Left ventricle myocardium superior (tissue), 1 donor: Measurements from ENCODE around the gene CIB4. TPM values are rescaled to one million over a fixed set of nuclear protein-coding genes. Genes with fewer than 3 reads are reported as not detected.
"Not testable (repeated sequence)": the region's sequence is repeated elsewhere in the genome, so short reads cannot be mapped to it uniquely, and the experiment has no call there.

ENCODE experiments used
- ATAC-seq: fragments of 200-7000 bp; cut with Tn5 transposase; one replicate; pipeline ENCODE4 v1.9.1; 2020; ENCODE audit warnings: mild to moderate bottlenecking, moderate library complexity
- DNase-seq: peaks from one replicate; pipeline ENCODE4 v3.0.0-alpha.2; 2020
- intact Hi-C: fragments of 100-400 bp; cut with micrococcal nuclease; formaldehyde crosslinking; loops from one replicate; pipeline ENCODE4 v1.11.0; 2022
- total RNA-seq: library from RNA; stranded (reverse); fragmentation: NEBNext Ultra II Directional; extraction: Animal tissue kit (Norgen Biotek cat#: 25700); gene quantifications from one replicate; pipeline ENCODE4 v1.2.1, GENCODE V29; 2021
- donor health status: DM: no; HTN: yes; CAD: no; lungs with severe emphysema.

The CIB4 gene
- total RNA-seq, 1 donor from 2014 or later: not detected

DNA sequence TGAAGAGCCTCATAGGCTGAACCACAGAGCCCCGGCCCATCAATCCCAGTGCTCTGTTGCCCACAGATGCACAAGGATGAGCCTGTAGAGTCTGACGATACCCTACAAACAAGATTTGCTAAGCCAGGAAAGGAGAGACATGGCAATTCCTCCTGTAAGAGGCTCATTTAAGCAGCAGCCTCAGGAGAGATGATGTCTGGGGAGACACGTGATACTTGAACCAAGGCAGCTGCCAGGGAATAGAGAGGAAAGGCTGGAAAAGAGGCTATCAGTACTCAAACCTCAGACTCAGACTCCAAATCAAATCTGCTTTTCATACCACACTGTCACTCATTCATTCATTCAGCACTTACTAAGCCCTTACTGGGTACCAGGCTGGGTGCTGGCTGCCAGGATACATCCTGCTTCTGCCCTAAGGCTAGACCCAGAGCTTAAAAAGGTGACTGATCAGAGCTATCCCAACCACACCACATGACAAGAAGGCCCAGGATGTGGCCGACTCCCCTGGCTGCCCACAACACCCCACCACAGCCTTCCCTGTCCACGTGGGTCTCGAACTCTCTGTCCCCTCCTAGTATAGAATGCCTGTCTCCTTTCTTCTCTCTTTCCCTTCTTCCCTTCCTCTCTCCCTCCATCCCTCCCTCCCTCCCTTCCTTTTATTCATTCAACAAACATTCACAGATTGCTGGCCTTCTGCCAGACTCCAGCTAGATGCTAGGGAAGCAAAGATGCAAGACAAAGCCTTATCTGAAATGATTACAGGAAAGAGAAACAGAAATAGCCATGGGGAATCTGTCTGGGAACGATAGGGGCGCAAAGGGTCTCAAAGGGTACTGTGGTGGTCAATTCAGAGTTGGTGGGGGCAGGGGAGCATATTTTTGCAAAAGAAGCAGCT, 27.9 kb upstream of the CIB4 start:
- intact Hi-C loops: no loop called here
- DNase-seq (no peak), ATAC-seq (no peak)

DNA sequence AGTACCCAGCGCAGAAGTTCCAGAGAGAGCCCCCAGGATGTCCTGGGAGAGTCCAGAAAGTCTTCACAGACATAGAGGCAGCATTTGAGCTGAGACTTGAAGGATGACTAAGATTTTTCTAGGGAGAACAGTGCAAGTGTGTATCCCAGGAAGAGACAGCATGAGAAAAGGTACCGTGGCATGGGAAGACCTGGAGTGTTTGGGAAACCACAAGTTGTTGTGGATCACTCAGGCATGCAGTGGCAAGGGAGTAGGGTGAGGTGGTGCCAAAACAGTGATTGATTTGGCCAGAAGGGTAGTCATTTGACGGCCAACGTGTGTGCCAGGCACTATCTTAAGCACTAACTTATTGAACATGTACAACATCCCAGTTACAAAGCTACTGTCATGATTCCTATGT, 26.9 kb upstream of the CIB4 start:
- DNase-seq: no peak
- intact Hi-C loops: no loop called here
- no peak for ATAC-seq

DNA sequence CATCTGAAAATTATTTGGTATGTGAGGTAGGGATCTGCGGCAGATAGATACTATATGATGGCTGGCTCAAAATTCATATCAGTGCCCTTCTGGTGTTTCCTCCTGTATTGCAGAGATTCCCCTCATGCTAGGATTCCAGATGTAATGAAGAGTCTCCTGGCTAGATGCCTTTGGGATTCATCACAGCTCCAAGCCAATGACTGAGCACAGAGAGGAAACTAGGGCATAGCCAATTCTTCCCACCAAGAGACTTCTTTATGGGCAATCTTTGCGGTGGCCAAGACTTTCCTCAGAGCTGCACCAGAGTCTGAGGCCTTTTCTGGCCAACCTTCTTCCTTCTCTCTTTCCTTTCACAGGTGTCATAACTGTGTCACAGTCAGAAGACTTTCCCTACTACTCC, 25.5 kb upstream of the CIB4 start:
- ATAC-seq (no peak), DNase-seq (no peak)
- intact Hi-C loops: no loop called here

DNA sequence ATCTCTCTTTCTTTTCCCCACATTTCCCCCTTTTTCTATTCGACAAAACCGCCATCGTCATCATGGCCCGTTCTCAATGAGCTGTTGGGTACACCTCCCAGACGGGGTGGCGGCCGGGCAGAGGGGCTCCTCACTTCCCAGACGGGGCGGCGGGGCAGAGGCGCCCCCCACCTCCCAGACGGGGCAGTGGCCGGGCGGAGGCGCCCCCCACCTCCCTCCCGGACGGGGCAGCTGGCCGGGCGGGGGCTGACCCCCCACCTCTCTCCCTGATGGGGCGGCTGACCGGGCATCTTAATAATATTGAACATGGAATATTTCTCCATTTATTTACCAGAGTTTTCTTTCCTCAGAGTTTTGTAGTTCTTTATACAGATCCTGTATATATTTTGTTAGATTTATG, 24.1 kb upstream of the CIB4 start:
- DNase-seq, ATAC-seq, intact Hi-C loops: not testable (repeated sequence)

DNA sequence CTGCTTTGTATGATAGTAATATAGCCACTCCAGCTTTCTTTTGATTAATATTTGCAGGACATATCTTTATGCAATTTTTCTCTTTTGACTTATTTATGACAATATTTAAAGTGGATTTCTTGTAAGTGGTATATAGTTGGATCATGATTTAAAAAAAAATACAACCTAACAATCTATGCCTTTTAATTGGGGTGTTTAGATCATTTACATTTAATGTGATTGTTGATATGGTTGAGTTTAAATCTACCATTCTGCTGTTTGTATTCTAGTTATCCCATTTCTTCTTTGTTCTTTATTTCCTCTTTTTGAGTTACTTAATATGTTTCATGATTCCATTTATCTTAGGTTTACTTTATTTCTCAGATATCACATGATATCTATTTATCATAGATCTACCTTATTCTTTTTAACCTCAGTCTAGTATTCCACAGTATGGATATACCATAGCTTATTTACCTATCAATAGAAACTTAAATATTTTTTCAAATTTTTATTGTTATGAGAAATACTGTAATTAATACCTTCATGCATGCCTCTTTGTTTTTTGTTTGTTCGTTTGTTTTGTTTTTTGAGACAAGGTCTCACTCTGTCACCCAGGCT, 19.3 kb upstream of the CIB4 start:
- intact Hi-C loops: no loop called here
- ATAC-seq (no peak), DNase-seq (no peak)

DNA sequence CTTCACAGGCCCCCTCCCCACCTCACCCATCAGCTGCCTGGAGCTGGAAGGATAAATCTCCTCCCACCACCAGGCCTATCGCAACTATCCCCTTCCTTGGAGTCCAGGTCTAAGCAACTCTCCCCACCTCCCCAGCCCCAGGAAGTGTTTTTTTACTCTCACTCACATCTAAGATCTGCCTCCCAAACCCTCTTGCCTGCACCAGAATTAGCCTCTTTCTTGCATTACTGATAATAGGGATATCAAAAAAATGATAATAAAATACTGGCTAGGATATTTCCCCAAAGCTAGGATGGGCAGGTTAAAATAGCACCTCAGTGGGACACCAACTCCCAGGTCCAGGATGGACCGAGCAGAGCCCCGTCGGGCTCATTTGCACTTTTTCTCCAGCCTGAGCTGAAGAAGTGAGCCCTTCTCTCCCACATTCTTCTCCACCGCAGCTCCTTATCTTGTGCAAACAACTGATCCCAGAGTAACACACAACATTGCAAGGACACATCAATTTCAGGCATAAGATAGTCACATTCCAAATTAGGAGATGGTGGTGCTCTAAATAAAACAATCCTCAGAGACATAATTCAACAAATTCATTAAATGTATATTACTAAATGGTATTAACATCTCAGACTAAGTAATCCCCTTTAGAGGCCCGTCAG, 17.7 kb upstream of the CIB4 start:
- intact Hi-C loops: no loop called here
- ATAC-seq: no peak
- DNase-seq: no peak

DNA sequence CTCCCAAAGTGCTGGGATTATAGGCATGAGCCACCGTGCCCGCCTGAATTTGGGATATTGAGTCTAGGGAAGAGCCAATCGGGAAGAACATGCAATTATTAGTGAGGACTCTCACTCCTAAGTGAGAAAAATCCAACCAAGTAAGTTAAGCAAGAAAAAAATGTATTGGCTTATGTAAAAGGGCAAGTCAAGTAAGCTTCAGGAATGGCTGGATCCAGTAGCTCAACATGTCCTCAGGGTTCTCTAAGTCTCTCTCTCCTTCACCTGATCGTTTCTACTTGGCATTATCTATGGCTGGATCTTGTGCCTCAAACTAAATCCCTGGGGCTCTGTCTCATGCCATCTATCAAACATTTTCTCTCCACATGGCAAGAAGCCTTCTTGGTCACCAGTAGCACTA, 16.1 kb upstream of the CIB4 start:
- no peak for DNase-seq
- no peak for ATAC-seq
- intact Hi-C loops: no loop called here

DNA sequence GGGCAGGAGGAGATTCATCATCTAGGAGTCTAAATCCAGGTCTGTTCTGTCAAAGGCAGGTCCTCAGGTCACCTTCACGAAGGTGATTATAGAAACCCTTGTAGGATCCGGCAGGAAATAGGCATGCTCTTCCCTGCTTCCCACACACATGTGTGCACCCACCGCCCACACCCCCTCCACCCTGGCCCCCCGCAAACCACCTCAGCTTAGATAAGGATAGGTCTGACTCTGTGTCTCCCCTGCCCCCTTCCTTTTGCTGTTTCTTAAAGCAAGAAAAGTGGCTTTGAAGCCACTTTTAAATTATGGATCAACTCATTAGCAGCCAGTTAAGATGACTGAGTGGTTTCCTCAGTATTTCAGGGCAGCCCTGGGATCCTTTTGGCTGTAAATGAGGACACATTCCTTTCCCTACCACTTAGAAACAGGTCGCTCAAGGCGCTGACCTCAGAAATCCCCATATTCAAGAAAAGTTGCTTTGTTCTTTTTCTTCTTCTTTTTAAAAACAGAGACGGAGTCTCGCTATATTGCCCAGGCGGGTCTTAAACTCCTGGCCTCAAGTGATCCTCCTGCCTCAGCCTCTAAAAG, 14.5 kb upstream of the CIB4 start:
- ATAC-seq (no peak), DNase-seq (no peak)
- intact Hi-C loops: no loop called here

DNA sequence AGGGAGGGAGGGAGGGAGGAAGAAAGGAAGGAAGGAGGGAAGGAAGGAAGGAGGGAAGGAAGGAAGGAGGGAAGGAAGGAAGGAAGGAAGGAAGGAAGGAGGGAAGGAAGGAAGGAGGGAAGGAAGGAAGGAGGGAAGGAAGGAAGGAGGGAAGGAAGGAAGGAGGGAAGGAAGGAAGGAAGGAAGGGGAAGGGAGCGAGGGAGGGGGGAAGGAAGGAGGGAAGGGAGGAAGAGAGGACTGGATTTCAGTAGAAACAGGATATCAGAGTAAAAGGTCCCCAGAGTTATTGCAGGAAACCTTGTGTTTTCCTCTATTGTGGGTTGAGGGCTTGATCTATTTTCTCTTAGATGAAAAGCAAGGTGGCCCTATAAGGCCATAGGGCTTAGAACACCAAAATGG, 14.0 kb upstream of the CIB4 start:
- intact Hi-C loops, DNase-seq, ATAC-seq: not testable (repeated sequence)

DNA sequence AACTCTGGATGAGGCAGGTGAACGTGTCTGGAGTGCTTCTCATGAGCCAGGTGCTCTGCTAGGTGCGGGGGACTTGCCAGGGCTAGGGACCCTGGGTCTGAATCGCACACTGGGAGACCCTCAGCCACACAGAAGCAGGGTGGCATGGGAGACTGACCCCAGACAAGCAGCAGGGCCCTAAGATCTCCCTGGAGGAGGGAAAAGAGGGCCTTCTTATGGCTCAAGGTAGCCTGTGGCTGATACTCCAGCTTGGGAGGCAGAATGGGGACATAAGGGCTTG, 12.8 kb upstream of the CIB4 start:
- DNase-seq (no peak), ATAC-seq (no peak)
- intact Hi-C loops: no loop called here

DNA sequence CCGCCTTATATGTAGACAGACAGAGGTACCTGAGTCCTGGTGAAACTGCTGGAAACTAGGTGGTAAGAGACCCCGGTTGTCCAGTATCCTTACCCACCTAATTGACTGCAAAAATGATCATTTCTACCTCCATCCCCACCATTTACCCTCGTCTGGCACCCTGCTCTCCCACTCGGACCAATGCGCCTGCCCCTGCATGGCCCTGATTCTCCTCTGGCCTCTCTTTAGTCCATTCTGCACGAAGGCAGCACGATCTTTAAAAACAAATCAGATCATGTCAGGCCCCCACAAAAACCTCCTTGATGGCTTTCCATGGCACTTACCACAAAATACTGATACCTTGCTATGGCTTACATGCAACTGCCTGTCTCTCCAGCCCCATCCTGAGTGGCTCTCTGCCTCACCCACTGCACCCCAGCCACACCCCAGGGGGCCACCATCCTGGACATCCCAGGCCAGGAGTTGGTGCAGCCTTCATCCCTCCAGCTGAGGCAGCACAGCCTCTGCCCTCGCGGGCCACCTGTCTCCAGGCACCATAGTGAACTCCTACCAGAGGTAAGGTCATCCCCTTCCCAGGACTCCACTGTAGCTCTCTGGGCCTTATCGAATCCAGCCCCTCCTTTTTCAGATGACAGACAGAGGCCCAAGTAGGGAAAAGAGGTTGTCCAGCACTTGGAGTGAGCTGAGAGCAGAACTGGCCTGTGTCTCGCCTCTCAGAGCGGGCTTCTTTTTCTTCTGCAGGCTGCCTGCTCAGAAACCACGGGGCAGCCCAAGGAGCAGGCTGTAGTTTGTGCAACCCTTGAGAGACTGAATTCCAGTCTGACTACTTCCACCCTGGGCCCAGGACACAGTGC, 12.3 kb upstream of the CIB4 start:
- ATAC-seq (no peak), DNase-seq (no peak)
- intact Hi-C loops: no loop called here

DNA sequence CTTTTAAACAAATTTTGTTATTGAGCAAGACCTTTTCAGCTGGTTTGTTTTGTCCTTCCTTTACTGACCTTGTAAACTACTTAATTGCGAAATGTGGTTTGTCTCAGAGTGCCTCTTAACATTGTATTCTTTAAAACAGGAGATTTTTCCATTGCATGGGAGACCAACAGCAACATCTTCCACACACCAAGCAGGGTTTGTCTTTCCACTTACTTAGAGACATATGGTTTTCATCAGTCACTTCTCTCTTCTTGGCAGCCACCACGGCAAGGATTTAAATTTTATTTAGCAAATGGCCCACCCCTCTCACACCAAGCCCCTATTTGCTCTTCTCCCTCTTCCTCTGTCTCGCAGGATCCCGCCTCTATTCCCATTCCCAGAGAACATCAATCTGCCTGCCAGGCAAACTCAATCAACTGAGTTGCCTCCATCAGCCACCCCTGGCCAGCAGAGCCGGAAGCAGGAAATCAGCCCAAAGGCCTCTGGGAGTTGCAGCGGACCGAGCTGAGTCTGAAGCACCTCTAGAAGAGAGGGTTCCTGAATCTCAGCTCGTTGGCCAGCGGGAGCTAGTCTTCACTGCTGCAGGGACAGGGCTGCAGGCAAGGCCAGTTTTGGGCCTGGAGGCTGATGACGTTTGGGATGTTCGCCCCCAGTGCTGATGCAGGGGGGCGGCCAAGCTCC, 11.3 kb upstream of the CIB4 start:
- ATAC-seq (no peak), DNase-seq (no peak)
- intact Hi-C loops: no loop called here

DNA sequence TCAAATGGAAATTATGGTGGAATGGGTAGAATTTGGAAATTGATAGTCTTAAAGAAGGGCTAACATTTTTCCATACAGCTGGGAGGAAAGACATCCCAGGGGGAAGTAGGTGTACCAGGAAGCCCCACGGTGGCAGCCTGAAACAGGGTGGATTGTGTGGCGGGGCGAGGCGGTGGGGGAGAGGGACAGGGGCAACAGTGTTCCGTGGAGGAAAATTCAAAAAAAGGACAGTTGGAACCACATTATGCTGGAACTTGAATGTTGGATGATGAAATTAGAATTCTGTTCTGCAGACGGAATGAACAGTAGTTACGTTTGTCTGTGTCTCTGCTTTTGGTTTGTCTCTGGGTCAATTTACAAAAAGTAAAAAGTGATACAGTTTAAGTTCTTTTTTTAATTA, 10.6 kb upstream of the CIB4 start:
- ATAC-seq (no peak), DNase-seq (no peak)
- intact Hi-C loops: no loop called here

DNA sequence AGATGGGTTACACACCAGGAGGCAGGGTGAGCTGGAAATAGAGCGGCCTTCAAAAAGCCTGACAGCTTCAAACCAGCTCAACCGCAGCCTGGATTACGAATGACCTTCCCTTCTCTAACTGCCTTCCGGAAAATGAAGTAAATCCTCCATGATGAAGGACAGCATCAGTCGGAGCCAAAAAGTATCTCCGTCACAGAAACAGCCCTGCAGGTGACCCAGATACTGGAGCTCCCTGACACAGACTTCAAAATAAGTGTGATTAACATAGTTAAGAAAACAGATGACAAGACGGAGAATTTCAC, 10.3 kb upstream of the CIB4 start:
- intact Hi-C loops: no loop called here
- DNase-seq: no peak
- no peak for ATAC-seq

DNA sequence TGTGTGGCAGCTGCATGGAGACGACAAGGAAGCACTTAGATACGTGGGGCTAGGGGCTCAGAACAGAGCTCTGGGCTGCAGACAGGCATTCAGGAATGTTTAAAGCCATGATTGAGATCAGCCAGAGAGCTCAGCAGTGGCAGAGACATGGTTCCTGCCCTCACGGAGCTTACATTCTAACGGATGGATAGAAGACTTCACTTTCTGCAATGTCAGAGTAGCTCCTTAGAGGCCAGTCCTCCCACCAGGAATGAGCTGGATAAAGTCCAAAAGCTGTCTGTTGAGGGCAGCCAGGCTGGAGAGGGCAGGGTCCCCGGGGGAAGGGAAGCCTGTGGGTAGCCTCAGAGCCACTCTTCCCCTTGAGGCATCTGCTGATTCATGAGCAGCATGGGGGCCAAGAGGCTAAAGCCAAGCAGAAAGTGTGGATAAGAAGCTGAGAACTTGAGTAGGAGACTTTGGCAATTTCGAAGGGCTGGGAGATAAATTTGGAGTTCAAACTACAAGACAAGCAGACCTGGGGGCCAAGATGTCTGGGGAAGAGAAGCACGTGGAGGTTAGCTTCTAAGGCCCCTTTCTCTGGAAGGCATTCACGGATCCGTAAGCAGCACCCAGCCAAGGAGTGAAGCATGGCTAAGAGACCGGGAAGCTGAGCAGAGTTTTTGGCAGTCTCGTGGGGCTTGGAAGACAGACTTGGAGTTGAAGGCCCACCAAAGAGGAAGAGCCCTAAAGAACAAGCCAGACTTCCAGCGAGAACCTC, 9.7 kb upstream of the CIB4 start:
- no peak for DNase-seq
- intact Hi-C loops: no loop called here
- ATAC-seq: no peak

DNA sequence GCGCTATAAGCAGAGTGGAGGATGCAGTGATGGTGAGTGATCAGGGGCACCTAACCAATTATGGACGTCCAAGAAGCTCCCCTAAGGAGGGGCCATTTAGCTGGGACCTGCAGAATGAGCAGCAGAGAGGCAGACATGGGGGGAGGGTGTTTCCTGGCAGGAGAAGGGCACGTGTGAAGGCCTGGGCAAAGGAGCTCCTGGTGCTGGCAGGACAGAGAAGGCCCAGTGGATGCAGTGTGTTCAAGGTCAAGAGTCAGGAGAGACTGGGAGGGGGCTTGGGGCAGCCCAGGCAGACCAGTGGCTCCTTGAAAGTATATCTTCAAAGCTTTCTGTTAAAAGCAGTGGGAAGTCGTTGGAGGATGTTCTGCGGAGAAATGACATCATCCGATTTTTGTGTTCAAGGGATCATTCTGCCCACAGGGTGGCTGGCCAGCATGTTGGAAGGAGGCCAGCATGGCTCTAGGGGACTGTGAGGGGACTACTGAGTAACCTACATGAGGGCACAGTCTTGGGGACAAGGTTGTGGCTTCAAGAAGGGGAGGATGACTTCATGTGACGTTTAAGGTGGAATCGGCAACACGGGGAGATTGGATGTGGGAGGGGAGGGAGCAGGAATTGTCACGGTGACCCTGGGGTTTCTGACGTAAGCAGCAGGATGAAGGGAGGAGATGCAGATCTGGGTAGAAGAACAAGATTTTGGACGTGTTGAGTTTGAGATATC, 9.0 kb upstream of the CIB4 start:
- no peak for ATAC-seq
- DNase-seq: no peak
- intact Hi-C loops: no loop called here

DNA sequence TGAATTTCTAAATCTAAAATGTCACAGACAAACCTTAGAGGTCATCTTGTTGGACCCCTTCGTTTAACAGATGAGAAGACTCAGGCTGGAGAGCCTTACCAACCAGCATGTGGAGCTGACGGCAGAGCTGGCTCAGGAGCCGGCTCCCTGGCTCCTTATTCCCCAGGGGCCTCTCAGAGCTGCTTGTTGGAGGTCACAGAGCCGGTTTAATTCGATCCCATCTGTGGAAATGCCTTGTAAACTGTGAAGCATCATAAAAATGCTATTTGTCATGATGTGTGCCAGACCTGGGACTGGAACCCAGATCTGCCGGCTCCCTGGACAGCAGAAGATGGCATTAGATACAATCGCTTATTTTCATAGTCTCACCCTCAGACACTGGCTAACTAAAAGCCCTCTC, 8.2 kb upstream of the CIB4 start:
- DNase-seq (no peak), ATAC-seq (no peak)
- intact Hi-C loops: no loop called here

DNA sequence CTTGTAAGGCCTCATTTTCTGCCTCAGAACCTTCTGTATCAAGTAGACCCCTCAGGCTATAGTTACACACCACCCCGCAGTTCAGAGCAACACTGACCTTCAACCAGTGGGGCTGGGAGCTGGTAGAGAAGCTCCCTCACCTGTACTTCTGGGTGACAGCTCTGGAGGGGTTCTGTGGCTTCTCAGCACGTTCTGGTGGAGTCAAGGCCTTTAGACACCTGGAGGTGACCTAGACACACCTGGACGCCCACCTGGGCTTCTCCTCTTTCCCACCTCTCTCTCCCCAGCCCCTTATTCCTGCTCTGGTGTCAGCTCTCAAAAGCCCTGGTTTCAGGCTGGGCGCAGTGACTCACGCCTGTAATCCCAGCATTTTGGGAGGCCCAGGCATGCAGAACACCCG, 7.3 kb upstream of the CIB4 start:
- intact Hi-C loops: no loop called here
- ATAC-seq (no peak), DNase-seq (no peak)
